MCF 10A (cell line): Measurements from ENCODE around the gene DAB1. TPM values are rescaled to one million over a fixed set of nuclear protein-coding genes. Genes with fewer than 3 reads are reported as not detected.

Experiments used
- BruUV-seq: library from RNA; stranded (reverse); fragments of 400-500 nt; replicated peaks from 2 replicates; lab custom pipeline; 2021; lab: Mats Ljungman, UMichigan
- CTCF ChIA-PET: fragments of 300-600 bp; sonication (Branson Sonifier 250); formaldehyde crosslinking; extraction: SDS; loops from one replicate; lab custom pipeline; 2021; ENCODE audit warnings: antibody characterized with exemption, inconsistent platforms; lab: Yijun Ruan, JAX
- POLR2A ChIA-PET: fragments of 300-600, 350-650 bp; sonication (Branson Sonifier 250); formaldehyde crosslinking; extraction: SDS; loops from one replicate; lab custom pipeline; 2020; ENCODE audit warnings: antibody characterized with exemption, inconsistent platforms; lab: Yijun Ruan, JAX
- DNase-seq: peaks from one replicate; pipeline ENCODE4 v3.0.0-alpha.2; 2018; ENCODE audit not compliant: unreplicated experiment
- H3K27ac Mint-ChIP-seq: one replicate; pipeline ENCODE4 v1.8.0; 2022; ENCODE audit warnings: mild to moderate bottlenecking, low read depth, mixed read lengths; ENCODE audit not compliant: unreplicated experiment
- H3K27me3 Mint-ChIP-seq: one replicate; pipeline ENCODE4 v1.8.0; 2022; ENCODE audit warnings: mixed read lengths; ENCODE audit not compliant: insufficient read depth, unreplicated experiment
- H3K36me3 Mint-ChIP-seq: one replicate; pipeline ENCODE4 v1.8.0; 2022; ENCODE audit warnings: mild to moderate bottlenecking, moderate library complexity, mixed read lengths; ENCODE audit not compliant: insufficient read depth, unreplicated experiment
- H3K4me1 Mint-ChIP-seq: one replicate; pipeline ENCODE4 v1.8.0; 2022; ENCODE audit warnings: mixed read lengths; ENCODE audit not compliant: insufficient read depth, unreplicated experiment
- H3K4me3 Mint-ChIP-seq: one replicate; pipeline ENCODE4 v1.8.0; 2022; ENCODE audit warnings: mild to moderate bottlenecking, moderate library complexity, mixed read lengths; ENCODE audit not compliant: unreplicated experiment
- H3K9me3 Mint-ChIP-seq: one replicate; pipeline ENCODE4 v1.8.0; 2022; ENCODE audit warnings: mixed read lengths; ENCODE audit not compliant: unreplicated experiment
- intact Hi-C: fragments of 100-400 bp; cut with micrococcal nuclease; formaldehyde crosslinking; loops from 2 replicates; pipeline ENCODE4 v1.14.1; 2022
- total RNA-seq: library from RNA; stranded (reverse); gene quantifications from 2 replicates; pipeline ENCODE4 v1.2.3, GENCODE V29; 2022
- TF ChIP-seq, protein P1 (sequence below): fragments of 200-600 bp; IDR thresholded peaks from one replicate; pipeline ENCODE4 v1.8.0; 2022; ENCODE audit warnings: antibody characterized with exemption, mild to moderate bottlenecking; ENCODE audit not compliant: unreplicated experiment

The DAB1 gene
- total RNA-seq, 1 experiment from 2014 or later = not detected

DNA sequence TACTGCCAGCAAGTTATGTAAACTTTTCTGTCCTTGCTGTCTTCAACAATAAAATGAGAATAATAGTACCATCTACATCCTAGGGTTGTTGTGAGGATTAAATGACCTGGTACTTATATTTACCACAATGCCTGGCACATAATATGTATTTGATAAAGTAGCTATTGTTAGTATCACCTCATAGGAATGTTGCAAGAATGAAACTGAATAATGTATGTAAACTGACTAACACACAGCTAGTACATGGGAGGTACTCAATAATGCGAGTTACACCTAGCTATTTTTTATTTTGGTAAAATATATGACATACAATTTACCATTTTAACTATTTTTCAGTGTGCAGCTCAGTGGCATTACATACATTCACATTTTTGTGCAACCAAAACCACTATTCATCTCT lies 289.1 kb downstream of the DAB1 start:
- no peak for DNase-seq

DNA sequence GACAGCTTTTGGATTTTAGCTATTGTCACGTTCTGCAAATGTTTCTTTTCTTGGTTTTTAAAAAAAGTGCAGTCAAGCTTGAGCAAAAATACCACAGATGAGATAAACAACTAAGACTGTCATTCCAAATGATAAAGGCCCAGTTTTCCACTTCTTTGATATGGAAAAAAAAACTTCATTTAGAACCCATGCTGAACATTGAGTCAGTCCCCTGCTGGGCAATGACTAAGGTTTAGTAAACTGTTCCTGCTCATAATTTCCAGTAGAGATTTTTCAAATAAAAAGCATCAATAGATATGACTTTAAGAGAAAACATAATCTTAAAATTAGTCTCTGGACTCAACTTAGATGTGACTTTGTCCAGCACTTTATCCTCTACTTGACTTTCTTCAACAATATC lies 290.2 kb downstream of the DAB1 start:
- CTCF ChIA-PET = interaction anchor here (0.9 kb wide), 1 partner anchor 99 kb away, joined by 3 read pairs; no protein-coding TSS in a partner anchor
- POLR2A ChIA-PET = no interaction called here
- no peaks in the 10 kb centered on the region for H3K27me3 Mint-ChIP-seq
- no peaks in the 10 kb centered on the region for H3K36me3 Mint-ChIP-seq
- H3K9me3 Mint-ChIP-seq = no peaks in the 10 kb centered on the region
- BruUV-seq = no TSS peak
- TF ChIP-seq, protein P1, sequence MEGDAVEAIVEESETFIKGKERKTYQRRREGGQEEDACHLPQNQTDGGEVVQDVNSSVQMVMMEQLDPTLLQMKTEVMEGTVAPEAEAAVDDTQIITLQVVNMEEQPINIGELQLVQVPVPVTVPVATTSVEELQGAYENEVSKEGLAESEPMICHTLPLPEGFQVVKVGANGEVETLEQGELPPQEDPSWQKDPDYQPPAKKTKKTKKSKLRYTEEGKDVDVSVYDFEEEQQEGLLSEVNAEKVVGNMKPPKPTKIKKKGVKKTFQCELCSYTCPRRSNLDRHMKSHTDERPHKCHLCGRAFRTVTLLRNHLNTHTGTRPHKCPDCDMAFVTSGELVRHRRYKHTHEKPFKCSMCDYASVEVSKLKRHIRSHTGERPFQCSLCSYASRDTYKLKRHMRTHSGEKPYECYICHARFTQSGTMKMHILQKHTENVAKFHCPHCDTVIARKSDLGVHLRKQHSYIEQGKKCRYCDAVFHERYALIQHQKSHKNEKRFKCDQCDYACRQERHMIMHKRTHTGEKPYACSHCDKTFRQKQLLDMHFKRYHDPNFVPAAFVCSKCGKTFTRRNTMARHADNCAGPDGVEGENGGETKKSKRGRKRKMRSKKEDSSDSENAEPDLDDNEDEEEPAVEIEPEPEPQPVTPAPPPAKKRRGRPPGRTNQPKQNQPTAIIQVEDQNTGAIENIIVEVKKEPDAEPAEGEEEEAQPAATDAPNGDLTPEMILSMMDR = no peak
- intact Hi-C loops = no loop called here
- H3K27ac Mint-ChIP-seq = no peak overlapping the region
- peaks cover 12% of the 10 kb centered on the region for H3K4me1 Mint-ChIP-seq
- H3K4me3 Mint-ChIP-seq = no peak overlapping the region
- DNase-seq = no peak

More for the DNA sequence above, 289.1 kb downstream of the DAB1 start:
- TF ChIP-seq, protein P1 = no peak
- intact Hi-C loops = no loop called here
- no peaks in the 10 kb centered on the region for H3K36me3 Mint-ChIP-seq
- no peak overlapping the region for H3K4me3 Mint-ChIP-seq
- ChIA-PET CTCF (no interaction called here), POLR2A (no interaction called here)
- BruUV-seq = no TSS peak
- no peaks in the 10 kb centered on the region for H3K9me3 Mint-ChIP-seq
- H3K27ac Mint-ChIP-seq = no peak overlapping the region
- no peaks in the 10 kb centered on the region for H3K27me3 Mint-ChIP-seq
- H3K4me1 Mint-ChIP-seq = peaks cover 12% of the 10 kb centered on the region

DNA sequence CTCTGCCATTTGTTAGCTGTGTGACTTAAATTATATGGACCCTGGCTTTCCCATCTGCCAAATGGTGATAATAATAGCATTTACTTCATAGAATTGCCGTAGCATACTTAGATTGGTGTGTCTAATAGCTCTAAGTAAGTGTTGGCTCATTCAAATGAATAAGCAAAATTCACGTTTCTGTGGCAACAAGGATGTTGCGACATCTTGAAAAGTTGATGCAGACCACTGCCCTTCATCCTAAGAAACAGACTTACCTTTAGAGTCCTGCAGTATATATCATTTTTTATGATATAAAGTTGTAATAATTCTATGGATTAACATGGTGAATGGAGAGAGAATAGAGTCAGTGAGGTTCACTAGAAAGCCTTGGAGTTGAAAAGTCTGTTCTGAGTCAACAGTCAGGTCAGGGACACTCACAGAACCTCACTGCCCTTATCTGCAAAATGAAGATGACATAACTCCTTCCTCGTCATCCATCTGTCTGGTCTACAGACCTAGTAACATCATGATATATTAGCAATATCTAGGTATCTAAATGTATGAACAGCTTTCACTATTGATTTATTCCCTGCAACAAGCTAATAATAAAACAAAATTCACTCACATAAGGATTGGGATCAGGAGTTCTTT lies 290.8 kb downstream of the DAB1 start:
- POLR2A ChIA-PET = interaction anchor here (2.5 kb wide), 1 partner anchor 10 kb away, joined by 7 read pairs; no protein-coding TSS in a partner anchor
- H3K9me3 Mint-ChIP-seq = no peaks in the 10 kb centered on the region
- intact Hi-C loops = no loop called here
- CTCF ChIA-PET = no interaction called here
- TF ChIP-seq, protein P1 = no peak
- H3K27ac Mint-ChIP-seq = no peak overlapping the region
- no peak for DNase-seq
- no peaks in the 10 kb centered on the region for H3K36me3 Mint-ChIP-seq
- BruUV-seq = no TSS peak
- no peak overlapping the region for H3K4me3 Mint-ChIP-seq
- peaks cover 12% of the 10 kb centered on the region for H3K4me1 Mint-ChIP-seq
- no peaks in the 10 kb centered on the region for H3K27me3 Mint-ChIP-seq

DNA sequence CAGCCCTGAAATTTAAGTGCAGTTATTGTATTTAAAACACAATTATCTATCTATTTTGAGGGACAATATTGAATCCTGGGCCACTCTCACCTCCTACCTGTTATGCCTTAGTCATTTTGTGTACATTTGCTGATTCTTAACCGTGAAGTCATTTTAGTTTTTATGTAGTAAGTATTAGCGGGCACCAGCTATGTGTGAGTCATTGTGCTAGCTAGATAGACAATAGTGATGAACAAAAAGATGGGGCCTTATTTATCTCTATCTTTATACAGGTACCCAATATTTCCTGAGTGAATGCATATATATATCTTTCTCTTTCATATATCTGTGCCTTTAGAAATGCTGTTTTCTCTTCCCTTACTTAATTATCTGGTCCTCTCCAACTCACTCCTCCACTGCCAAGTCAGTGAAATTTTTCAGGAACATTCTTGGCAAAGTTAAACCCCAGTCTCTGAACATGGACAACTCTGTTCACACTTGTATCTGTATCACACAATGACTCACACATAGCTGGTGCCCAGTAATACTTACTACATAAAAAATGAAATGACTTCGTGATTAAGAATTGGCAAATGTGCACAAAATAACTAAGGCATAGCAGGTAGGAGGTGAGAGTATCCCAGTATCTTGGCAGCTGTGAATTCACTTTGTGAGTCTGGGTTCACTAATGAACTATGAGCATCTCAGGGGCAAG lies 292.0 kb downstream of the DAB1 start:
- Mint-ChIP-seq H3K9me3 (no peaks in the 10 kb centered on the region), H3K27me3 (no peaks in the 10 kb centered on the region), H3K36me3 (no peaks in the 10 kb centered on the region), H3K4me1 (peaks cover 14% of the 10 kb centered on the region), H3K4me3 (no peak overlapping the region), H3K27ac (peak overlapping the region; percentile 8)
- intact Hi-C loops = no loop called here
- TF ChIP-seq, protein P1 = no peak
- no TSS peak for BruUV-seq
- ChIA-PET CTCF (interaction anchor here (0.5 to 0.7 kb wide), 2 partner anchors 153 to 507 kb away, joined by 3 read pairs; no protein-coding TSS in a partner anchor), POLR2A (interaction anchor here (0.6 to 2.5 kb wide), 3 partner anchors 8 to 86 kb away, joined by 3 to 7 read pairs (median 3); no protein-coding TSS in a partner anchor)
- peak; percentile 36 for DNase-seq
